Measurements from ENCODE around the gene PNPLA7.

Gene PNPLA7

DNA sequence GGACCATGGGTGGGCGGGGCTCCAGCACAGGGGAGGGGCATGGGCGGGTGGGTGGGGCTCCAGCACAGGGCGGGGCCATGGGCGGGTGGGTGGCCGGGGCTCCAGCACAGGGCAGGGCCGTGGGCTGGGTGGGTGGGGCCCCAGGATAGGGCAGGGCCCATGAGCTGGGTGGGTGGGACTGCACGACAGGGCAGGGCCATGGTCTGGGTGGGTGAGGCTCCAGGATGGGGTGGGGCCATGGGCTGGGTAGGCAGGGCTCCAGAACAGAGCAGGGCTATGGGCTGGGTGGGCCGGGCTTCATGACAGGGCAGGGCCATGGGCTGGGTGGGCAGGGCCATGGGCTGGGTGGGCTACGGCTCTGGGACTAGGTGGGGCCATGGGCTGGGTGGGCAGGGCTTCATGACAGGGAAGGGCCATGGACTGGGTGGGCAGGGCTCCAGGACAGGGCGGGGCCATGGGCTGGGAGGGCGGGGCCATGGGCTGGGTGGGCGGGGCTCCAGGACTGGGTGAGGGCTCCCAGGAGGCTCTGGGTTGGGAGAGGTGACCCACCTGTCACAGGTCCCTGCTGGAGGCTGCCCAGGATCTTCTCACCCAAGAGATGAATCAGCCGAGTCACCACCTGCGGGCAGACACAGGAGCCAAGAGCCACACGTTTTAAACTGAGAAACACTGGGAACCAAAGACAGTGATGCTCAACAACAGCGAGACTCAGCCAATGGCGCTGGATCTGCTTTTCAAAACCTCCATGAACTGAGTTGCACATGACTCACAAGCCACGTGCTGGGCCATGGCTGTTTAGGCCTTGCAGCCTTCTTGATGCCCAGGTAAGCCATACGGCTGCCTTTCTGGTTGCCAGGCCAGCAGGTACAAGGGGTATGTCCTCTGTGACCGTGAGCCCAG, 57.5 kb downstream of the PNPLA7 start:
- no peak for DNase-seq

DNA sequence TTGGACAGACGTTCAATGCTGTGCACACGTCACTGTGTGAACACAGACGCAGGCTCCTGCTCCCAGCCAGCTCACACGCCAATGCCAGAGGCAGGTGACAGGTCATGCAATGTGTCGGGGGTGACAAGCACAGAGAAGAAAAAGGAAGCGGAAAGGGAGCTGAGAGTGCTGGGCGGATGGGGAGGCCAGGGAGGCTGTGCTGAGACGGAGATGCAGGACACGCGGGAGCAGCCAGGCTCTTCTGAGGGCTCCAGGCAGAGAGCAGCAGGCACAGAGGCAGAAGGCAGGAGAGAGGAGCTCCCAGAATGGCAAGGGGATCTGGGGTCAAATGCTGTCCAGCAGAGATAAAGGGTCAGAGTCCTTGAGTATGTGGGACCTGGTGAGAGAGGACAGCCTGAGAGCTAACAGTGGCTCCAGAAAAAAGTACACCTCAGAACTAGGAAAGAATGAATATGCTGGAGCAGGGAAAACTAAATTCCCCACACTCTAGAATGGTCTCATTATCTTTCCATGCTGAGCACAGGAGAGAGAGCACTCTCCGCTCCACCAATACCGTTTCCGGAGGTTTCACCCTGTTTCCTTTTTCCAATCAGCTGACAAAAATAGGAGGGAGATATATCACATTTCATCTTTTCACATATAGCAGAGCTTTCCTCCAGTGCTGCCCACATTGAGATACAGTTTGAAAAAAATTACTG, 58.3 kb downstream of the PNPLA7 start:
- DNase-seq = no peak

DNA sequence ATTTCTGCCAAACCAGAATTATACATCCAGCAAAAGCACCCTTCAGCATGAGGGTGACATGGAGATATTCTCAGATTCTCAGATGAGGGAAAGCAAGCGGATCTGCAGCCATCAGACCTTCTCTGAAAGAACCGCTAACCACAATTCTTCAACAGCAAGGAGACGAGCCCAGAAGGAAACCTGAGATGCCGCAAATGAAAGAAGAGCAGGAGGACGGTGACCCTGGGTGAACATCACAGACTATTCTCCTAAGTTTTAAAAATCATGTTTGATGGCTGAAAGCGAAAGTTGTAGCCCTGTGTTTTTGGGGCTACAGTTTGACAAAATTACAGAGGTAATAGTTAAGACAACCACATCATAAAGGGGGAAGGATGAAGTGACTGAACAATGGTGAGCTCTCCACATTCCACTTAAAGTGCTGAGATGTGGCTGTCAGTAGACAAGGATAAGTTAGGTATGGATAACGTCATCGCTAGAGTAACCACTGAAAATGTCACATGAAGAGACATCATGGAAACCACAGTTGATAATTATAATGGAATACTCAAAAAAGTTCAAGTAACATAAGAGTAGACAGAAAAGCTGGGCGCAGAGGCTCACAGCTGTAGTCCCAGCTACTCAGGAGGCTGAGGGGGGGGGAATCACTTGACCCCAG, 59.5 kb downstream of the PNPLA7 start:
- DNase-seq = no peak

DNA sequence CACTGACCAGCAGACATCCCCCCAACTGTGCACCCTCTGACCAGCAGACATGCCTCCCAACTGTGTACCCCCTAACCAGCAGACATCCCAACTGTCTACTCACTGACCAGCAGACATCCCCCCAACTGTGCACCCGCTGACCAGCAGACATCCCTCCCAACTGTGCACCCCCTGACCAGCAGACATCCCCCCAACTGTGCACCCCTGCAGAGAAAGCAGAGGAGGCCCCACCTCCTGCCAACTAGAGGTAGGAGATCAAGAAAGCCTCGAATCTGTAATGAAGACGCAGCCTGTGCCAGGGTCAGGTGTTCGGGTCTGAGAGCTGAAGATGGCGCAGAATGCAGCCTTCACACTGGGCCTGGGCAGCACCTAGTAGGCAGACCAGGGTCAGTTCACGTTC, 61.3 kb downstream of the PNPLA7 start:
- no peak for DNase-seq

DNA sequence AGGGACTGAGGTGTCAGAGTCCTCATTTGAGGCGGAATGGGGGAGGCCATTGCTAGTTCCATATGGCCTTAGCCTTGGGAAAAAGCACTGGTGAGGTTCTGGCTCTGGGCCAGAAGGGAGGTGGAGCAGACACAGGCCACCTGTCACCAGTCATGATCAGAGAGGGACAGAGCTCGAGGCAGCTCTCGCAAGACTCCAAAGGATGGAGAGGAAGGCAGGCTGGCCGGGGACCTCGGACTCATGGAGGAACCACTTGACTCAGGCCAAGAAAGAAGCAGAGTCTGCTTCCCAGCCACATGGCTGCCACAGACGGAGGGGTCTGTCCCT, 61.9 kb downstream of the PNPLA7 start:
- no peak for DNase-seq

DNA sequence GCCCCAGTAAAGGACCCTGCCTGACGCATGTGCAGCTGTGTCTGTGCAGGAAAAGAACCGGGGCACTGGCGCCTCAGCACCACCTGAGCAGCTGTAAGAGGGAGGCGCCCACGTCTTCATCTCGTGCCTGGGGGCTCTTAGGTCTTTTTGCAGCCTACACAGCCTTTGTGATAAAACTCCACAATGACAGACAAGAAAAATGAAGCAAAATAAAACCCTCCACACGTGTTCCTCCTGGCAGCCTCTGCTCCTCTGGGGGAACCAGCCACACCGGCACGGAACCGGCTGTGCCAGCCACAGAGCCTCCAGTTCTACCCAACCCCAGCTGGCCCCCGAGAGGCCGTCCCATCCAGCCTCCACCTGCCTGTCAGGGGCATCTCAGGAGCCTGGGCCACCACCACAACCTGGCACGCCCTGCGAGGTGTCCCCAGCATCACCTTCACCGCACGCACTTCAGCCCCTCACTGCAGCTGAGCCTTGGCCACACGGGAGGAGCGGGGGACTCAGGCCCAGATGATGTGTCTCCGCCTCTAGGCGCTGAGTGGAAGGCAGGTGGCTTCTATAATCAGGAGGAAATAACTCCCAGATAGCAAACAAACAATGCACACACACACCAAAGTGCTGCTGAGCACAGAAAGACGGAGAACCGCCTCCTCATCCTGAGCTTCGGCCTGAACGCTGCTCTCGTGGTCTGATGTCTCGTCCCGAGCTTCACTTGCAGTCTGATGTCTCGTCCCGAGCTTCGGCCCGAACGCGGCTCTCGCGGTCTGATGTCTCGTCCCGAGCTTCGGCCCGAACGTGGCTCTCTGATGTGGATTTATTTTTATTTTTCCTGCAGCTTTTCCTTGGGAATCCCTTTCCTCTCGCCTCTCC, 62.5 kb downstream of the PNPLA7 start:
- DNase-seq = no peak

DNA sequence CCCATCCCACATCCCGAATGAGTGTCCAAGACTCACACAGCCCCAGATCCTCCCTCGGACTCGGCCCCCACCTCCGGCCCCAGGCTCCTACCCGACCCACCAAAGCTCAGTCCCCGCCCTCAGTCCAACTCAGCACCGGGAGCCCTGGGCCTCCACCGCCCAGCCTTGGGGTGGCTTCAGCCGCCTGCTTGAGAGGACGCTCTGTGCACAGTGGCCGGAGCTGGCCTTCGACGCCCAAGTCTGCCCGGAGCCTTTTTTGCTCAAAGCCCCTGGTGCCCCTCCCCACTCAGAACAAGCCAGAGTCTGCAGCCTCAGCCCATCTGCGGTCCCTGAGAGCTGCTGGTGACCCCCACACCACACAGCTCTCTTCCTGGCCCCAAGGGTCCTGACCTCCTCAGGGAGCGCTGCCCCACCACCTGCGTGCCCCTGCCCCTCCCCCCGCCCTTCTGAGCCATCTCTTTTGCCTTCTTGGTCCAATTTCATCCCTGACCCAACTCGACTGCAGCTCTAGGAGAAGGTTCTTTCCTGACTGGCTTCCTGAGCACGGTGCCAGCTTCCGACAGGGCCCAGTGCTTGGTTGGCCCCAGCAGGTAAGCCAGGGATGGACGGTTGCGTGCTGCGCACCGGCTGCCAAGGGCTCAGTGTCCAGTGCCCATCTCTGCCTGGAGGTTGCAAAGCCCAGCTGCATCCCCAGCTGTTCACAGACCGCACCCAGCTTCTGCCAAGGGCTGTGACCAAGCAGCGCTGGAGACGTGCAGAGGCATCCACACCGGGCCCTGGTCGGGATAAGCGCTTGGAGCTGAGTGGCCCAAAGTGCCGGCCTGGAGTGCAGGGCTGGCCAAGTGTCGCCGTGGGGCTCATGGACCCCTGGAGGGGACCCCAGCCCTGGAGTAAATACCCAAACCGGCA, 63.4 kb downstream of the PNPLA7 start:
- no peak for DNase-seq

DNA sequence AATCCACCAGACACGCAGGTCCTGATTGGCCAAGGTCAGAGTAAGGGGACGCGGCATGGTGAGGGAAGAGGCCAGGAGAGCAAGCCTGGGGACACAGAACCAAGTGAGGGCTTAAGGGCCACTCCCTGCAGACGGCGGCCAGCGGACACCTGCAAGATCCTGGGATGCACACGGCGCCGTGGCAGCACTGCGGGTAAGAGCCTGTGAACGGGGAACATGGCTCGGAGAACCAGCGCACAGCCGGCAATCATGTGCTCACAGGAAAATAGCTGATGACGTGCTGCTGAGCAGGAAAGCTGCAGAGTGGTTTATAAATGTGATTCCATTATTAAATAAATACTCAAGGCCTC, 64.1 kb downstream of the PNPLA7 start:
- DNase-seq = no peak

DNA sequence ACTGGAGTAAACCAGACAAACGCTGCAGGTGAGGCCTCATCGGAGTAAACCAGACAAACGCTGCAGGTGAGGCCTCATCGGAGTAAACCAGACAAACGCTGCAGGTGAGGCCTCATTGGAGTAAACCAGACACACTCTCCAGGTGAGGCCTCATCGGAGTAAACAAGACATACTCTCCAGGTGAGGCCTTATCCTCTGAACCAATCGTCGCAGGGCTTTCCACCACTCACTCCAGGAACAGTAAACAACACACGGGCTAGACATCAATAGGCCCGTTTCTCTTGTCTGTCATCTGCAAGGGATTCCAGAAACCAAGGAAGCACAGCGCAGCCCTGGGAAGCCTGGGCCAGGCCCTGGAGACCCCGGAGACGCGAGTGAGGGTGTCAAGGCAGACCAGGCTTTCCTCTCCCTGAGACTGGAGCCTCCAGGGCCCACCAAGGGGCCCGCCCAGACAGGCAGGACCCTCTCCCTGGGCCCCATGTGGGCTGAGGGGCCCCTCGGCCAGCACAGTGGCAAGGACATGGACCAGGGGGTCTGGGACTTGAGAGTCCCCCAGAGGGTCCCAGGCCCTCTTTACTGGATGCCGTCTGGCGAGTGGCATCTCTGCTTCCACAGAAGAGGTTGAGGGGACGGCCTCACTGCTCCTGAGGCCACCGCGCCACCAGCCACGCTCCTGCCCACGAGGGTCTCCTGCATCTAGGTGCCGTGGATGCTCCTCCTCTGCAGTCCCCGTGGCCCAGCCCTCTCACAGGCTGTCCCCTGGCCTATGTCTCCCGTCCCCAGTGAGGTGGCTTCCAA, 64.7 kb downstream of the PNPLA7 start:
- no peak for DNase-seq

DNA sequence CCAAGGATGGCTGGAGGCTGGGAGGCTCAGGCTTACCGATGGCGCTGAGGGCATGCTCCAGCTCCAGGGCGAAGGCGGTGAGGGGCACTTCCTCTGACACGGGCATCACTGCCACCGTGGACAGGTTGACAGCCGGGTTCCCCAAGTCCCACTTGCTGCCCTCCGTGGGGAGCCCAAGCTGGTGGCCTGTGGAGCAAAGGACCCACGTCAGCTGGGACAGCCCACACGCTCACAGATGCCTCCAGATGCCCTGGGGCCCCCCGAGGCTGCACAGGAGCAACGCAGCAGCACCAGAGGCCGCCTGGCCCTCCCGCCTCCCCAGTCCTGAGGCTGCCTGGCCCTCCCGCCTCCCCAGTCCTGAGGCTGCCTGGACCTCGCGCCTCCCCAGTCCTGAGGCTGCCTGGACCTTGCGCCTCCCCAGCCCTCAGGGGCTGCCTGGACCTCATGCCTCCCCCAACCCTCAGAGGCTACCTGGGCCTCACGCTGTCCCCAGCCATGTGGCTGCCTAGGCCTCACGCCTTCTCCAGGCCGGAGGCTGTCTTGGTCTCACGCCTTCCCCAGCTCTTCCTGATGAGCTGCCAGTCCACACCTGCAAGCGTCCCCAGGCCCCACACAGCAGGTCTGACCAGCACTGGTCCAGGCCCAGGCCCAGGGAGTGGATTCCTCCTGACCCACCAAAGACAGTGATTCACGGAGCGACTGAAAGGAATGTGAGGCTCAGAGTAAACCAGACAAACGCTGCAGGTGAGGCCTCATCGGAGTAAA, 65.5 kb downstream of the PNPLA7 start:
- DNase-seq = no peak

DNA sequence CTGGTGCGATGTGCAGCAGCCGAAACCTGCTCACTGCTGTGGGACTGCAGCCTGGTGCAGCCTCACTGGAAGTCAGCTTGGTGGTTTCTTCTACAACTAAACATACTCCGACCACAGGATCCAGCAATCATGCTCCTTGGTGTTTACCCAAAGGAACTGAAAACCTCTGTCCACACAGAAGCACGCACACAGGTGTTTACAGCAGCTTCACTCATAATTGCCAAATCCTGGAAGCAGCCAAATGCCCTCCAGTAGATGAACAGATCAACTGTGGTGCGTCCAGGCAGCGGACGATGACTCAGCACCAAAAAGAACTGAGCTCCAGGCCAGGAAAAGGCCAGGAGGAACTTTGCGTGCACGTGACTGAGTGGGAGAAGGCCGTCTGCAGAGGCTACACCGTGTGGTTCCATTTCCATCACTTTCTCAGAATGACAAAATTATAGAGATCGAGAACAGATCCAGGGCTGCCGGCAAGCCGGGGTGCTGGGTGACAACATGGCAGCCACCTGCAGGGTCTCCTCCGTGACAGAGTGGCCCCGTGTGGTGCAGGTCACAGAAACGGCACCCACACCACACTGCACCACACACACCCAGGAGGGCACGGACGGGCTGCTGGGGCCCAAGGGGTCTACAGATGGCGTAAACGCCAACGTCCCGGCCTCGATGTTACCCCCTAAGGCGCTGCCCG, 68.0 kb downstream of the PNPLA7 start:
- no peak for DNase-seq

DNA sequence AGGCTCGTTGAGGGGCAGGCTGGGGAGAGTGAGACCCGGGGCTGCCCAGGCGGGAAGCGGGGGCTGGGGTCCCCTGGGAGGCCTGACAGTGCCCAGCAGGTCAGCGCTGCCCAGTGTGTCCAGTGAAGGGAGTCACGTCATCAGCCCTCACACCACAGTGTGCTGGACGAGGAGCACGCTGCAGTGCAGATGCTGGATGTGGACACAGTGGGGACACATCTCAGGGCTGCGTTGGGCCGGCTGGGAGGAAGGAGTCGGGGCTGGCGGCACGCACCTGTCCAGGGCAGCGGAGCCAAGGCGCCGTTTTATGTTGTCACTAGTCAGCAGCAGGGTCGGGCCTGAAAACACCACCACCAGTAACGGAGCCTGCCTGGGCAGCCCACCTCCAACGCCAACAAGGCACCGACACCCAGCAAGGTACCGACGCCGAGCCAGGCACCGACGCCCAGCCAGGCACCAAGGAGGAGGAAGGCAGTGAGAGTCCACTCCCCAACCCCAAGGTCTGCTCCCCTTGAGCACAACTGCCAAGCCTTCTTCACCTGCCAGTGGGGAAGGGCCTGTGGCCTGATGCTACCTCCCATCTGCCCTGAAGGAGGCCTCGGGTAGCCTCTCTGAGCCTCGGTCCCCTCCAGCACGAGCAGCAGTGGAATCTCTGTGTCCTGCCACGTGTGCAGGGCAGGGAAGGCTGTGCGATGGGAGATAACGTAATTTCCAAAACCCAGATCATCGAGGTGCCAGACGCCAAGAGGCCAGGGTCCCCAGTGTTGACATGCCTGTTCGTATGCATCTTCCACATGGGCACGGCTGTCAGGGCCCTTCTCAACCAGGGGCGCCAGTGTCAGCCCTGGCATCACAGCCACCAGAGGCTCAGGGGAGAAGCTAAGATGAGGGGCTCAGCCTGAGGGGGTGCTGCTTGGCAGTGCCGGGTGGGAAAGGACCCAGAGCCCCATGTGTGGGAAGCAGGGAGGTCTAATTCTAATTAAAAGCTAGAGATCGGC, 69.2 kb downstream of the PNPLA7 start:
- no peak for DNase-seq

DNA sequence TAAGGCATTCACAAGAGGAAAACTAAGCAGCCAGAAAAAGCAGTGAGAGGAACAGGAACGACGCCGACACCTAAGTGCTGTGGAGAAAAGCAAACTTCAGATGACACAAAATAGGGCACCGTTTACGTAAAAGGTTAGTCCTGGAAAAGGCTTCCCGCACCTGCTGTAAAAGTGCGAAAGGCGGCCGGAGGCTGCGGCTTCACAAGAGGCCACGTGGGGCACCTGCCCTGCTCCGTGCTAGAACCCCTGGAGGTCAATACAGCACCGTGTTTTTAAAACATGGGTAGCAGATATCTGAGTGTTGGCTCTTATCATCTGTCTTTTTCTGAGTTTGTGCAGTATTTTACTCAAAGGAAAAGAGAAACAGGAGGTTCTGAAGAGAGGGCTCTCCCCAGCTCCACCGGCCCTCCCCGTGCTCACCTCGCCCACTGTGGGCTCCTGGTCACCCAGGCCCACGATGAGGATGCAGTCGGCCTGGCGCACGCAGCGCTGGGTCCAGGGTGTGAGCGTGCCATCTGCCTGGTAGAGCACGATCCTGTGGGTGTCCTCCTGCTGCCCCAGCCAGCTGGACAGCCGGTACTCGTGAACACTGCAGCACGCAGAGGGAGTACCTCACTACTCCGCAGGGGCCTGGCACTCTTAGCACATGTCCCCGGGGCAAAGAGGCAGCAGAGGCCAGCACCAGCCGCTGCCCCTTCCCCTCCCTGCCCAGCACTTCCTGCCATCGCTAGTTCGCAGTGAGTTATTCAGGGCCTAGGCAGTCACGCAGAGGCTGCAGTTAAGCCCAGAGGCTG, 70.1 kb downstream of the PNPLA7 start:
- DNase-seq = no peak

DNA sequence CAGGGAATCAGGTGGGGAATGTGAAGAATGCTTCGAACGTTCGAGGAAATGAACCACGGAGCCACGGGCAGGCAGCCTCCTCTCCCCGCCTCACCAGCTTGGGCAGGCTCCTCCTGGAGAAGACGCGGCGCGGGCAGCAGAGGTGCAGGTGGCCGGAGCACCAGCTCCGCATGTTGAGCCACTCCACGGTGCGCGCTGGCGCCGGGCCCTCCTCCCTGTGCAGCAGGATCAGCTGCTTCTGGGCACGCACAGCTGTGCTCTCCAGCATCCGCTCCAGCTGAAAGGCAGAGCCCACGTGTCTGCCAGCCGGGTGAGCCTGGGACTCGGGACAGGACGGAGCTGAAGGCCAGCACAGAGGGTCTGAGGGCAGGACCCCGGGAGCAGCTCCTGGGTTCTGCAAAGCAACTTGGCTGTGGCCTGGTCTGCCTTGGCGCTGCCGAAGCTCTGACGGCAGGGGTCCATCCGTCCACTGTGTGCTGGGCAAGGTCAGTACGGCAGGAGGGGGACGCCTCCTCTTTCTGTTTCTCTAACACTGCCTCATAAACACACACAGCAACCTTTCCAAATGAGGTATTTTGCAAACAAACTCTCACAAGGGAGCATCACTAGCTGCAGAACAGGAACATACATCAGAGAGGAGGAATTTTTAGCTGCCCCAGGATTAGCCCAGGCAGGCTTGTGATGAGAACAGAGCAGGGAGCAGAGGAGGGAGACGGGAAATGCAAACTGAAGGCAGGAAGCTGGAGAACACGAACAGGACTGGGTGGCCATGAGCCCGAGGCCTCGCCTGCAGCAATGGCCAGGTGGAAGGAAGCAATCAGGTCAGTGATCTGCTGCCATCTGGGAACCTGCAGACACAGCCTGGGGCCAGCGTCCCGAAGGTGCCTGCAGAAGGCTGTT, 71.0 kb downstream of the PNPLA7 start:
- no peak for DNase-seq

DNA sequence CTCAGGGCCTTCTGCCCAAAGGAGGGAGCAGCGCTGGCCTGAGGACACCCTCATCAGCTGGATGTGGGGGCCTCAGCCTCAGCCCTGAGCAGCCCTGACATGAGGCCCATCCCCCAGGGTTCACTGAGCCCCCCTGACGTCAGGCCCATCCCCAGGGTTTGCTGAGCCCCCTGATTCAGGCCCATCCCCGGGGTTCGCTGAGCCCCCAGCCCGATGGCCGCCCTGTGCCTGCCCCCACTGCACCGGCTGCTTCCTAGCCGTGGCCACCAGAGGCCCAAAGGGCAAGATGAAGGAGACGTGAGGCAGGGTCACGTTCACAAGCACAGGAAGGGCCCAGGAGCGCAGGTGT, 71.6 kb downstream of the PNPLA7 start:
- no peak for DNase-seq

DNA sequence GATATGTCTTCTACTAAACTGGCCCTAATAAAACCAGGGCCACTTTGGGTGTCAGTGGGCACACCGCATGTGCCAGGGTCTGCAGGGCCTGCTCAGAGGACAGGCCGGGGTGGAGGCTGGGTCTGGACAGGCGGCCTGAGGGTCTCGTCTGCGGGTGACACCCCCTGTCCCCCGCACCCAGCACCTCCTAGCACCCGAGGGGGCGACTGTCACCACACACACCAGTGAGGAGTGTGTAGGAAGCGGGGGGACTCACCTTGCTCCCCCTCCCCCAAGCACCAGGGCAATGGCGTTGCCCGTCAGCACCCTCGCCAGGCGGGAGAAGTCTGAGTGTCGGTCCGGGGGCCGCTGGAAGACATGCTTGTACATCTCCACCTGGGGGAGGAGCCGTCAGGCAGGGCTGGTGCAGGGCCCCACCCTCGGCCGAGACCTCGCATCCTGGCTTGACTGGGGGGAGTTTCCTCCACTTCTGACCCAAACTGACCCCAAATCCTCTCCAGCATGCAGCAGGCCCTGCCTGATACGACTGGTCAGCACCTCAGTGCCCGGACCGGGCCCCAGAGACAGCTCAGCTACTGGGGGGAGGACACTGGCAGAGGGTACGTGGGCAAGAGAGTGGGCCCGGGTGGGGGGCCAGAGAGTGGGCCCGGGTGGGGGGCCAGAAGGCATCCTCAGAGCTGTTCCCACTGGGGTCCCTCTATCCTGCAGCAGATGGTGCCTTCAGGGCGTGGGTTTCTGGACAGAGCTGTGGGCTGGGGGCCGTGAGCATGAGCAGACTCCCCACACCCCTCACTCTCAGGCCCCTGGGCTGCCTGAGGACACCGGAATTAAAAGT, 72.2 kb downstream of the PNPLA7 start:
- no peak for DNase-seq
